Chondrocyte (in vitro differentiated cells): ENCODE measurements around the gene SORCS1. TPM values are rescaled to one million over a fixed set of nuclear protein-coding genes. Genes with fewer than 3 reads are reported as not detected.

Source experiments
- DNase-seq: peaks from one replicate; pipeline ENCODE4 v3.0.0; 2021; ENCODE audit warnings: mixed read lengths, low spot score
- H3K27ac Mint-ChIP-seq: one replicate; pipeline ENCODE4 v1.8.0; 2021; ENCODE audit warnings: mild to moderate bottlenecking, moderate library complexity, mixed read lengths; ENCODE audit not compliant: unreplicated experiment
- H3K27me3 Mint-ChIP-seq: 2 replicates; pipeline ENCODE4 v1.8.0; 2021; ENCODE audit warnings: low read depth, mixed read lengths
- H3K36me3 Mint-ChIP-seq: 2 replicates; pipeline ENCODE4 v1.8.0; 2021; ENCODE audit warnings: low read depth, mixed read lengths
- H3K4me1 Mint-ChIP-seq: 2 replicates; pipeline ENCODE4 v1.8.0; 2021; ENCODE audit warnings: low read depth, mild to moderate bottlenecking, mixed read lengths
- H3K4me3 Mint-ChIP-seq: one replicate; pipeline ENCODE4 v1.8.0; 2021; ENCODE audit warnings: mild to moderate bottlenecking, moderate library complexity, mixed read lengths; ENCODE audit not compliant: unreplicated experiment
- H3K9me3 Mint-ChIP-seq: 2 replicates; pipeline ENCODE4 v1.8.0; 2021; ENCODE audit warnings: low read depth, mixed read lengths
- total RNA-seq: library from RNA; stranded (reverse); gene quantifications from 3 replicates; pipeline ENCODE4 v1.2.1, GENCODE V29; 2021
- TF ChIP-seq, protein P1 (sequence below): fragments of 200-600 bp; sonication (generic); IDR thresholded peaks from 2 replicates; pipeline ENCODE4 v1.5.0; 2021; ENCODE audit warnings: antibody characterized with exemption, mild to moderate bottlenecking, moderate library complexity

SORCS1 gene
- total RNA-seq, 1 donor from 2014 or later: not detected

DNA sequence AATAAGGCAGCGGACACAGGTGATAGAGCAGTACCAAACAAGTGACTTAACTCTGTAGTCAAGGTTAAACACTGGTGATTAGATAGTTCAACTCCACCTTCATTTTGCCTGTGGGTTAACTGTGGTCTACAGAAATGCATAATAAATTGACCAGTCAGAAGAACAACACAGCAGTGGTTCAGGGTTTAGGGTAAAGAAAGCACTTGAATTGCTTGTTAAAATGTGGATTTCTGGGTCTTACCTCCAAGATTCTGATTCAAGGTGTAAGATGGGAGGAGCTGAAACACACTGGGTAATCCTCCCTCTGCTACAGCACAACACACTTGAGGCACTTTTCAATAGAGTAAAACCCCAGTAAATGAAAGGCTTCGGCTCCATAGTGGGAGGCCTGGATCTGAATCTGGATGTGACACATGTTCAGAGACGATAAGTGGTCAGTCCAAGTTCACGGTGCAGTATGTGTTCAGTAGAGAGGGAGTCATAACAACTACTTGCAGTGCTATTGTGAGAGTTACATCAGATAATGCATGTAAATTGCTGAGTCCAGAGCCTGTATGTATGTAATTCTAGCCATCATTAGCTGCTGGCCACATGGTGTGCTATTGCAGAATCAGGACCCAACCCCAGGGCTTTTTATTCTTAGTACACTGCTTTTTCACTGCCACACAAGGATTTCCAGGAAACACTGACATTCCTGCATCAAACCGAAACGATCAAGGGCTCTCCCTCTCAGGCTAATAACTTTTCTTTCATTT is 141.7 kb downstream of the SORCS1 start:
- Mint-ChIP-seq H3K27ac (no peak overlapping the region), H3K9me3 (no peaks in the 10 kb centered on the region)

DNA sequence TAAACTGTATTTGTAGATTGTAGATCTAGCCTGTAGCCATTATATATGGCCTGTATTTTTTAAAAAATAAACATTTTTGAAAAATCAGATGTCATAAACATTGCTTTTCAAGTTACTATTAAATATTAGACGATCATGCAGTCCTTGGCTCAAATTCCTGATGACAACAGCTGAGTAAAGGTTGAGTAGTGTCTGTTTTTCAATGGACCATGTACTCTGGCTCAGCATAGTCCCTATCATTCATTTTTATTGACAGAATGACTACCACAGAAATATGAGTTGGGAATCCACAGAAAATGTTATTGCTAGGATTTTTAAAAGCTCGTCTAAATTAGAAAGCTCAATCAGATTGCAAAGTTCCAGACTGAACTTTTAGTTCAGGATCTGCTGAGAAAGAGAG is 145.4 kb downstream of the SORCS1 start:
- Mint-ChIP-seq H3K9me3 (peaks cover 7% of the 10 kb centered on the region), H3K27ac (no peak overlapping the region), H3K27me3 (no peaks in the 10 kb centered on the region), H3K4me3 (no peak overlapping the region), H3K36me3 (no peaks in the 10 kb centered on the region), H3K4me1 (peaks cover 5% of the 10 kb centered on the region)
- TF ChIP-seq, protein P1, sequence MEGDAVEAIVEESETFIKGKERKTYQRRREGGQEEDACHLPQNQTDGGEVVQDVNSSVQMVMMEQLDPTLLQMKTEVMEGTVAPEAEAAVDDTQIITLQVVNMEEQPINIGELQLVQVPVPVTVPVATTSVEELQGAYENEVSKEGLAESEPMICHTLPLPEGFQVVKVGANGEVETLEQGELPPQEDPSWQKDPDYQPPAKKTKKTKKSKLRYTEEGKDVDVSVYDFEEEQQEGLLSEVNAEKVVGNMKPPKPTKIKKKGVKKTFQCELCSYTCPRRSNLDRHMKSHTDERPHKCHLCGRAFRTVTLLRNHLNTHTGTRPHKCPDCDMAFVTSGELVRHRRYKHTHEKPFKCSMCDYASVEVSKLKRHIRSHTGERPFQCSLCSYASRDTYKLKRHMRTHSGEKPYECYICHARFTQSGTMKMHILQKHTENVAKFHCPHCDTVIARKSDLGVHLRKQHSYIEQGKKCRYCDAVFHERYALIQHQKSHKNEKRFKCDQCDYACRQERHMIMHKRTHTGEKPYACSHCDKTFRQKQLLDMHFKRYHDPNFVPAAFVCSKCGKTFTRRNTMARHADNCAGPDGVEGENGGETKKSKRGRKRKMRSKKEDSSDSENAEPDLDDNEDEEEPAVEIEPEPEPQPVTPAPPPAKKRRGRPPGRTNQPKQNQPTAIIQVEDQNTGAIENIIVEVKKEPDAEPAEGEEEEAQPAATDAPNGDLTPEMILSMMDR: no peak
- DNase-seq: no peak

More for the DNA sequence above, 141.7 kb downstream of the SORCS1 start:
- H3K27me3 Mint-ChIP-seq: no peaks in the 10 kb centered on the region
- no peaks in the 10 kb centered on the region for H3K36me3 Mint-ChIP-seq
- H3K4me1 Mint-ChIP-seq: peaks cover 5% of the 10 kb centered on the region
- DNase-seq: no peak
- H3K4me3 Mint-ChIP-seq: no peak overlapping the region
- TF ChIP-seq, protein P1: no peak

DNA sequence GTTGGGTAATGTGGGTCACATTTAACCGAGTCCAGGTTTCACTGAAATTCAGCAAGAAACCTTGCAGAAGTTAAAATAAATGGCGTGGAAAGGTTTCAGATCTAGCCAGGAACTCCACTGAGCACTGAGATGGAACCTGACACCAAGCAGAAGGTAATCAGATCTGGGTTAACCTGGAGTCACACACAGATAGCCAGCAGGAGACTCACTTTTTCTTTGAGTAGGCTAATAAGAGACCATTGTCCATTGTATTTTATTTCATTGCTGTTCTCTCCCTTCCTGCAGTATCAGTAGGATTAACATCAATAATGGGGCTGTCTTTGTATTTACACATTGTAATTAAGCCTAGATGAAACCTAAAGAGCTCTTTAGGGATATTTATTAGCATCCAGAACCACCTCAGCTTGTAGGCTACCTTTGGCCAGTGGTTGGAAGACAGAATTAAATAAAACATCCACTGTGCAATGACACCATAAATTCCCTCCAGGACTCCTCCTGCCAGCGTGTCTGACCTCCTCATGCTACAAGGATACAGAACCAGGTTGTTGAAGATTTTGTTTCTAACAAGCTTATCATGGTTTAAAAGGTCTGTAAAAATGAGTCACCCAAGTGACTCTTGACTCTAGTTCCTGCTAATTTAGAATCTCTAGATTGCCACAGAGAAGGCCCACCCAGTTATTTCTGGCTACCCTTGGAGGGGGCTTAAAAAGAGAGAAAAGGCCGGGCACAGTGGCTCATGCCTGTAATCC is 151.1 kb downstream of the SORCS1 start:
- DNase-seq: no peak

DNA sequence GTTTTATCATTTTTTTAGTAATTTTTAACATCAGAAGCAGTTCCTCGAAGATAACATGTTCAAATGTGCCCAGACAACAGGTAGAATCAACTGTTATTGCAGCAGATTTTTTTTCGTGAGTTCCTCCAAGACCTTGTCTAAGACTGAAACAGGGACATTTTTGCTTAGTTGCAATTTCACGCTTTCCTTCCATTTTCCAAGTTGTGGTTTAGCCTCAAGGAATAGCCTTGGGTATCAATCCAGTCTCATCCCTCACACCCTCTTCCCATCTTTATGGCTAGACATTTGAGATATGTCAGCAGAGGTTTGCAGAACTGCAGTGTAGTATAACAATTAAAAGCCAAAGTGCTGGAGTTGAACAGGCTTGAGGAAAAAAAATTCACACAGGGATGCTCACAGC is 152.5 kb downstream of the SORCS1 start:
- Mint-ChIP-seq H3K4me1 (no peaks in the 10 kb centered on the region), H3K36me3 (no peaks in the 10 kb centered on the region), H3K9me3 (peaks cover 7% of the 10 kb centered on the region), H3K27me3 (no peaks in the 10 kb centered on the region), H3K27ac (no peak overlapping the region), H3K4me3 (no peak overlapping the region)
- TF ChIP-seq, protein P1: no peak
- no peak for DNase-seq

More for the DNA sequence above, 151.1 kb downstream of the SORCS1 start:
- TF ChIP-seq, protein P1: no peak
- H3K36me3 Mint-ChIP-seq: no peaks in the 10 kb centered on the region
- H3K4me1 Mint-ChIP-seq: no peaks in the 10 kb centered on the region
- no peak overlapping the region for H3K4me3 Mint-ChIP-seq
- peaks cover 7% of the 10 kb centered on the region for H3K9me3 Mint-ChIP-seq
- H3K27me3 Mint-ChIP-seq: no peaks in the 10 kb centered on the region
- no peak overlapping the region for H3K27ac Mint-ChIP-seq

DNA sequence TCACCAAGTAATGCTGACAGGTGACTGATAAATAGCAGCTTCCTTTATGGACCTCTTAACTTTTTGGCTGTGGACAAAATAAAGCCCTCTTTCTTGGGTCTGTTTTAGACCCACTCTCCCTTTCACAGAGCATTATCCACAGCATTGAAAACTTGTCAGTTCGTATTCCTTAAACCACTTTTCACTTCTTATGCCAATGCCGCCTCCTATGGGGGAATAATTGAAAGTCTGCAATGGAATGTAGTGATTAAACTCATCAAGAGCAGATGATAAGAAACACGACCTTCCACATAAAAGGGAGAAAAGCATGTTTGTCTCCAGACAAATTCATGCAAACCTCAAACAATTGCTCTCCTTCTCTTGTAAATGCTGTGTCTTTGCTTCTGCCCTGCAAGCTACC is 153.4 kb downstream of the SORCS1 start:
- H3K27ac Mint-ChIP-seq: no peak overlapping the region
- H3K9me3 Mint-ChIP-seq: peaks cover 4% of the 10 kb centered on the region
- TF ChIP-seq, protein P1: no peak
- no peaks in the 10 kb centered on the region for H3K4me1 Mint-ChIP-seq
- H3K36me3 Mint-ChIP-seq: no peaks in the 10 kb centered on the region
- no peak overlapping the region for H3K4me3 Mint-ChIP-seq
- no peak for DNase-seq
- H3K27me3 Mint-ChIP-seq: no peaks in the 10 kb centered on the region
